ENCODE measurements around the gene RNF6.

GRCh38 chr13:26270707-26271106 is 48.6 kb upstream of the RNF6 start:
- TF ChIP-seq, protein P1, sequence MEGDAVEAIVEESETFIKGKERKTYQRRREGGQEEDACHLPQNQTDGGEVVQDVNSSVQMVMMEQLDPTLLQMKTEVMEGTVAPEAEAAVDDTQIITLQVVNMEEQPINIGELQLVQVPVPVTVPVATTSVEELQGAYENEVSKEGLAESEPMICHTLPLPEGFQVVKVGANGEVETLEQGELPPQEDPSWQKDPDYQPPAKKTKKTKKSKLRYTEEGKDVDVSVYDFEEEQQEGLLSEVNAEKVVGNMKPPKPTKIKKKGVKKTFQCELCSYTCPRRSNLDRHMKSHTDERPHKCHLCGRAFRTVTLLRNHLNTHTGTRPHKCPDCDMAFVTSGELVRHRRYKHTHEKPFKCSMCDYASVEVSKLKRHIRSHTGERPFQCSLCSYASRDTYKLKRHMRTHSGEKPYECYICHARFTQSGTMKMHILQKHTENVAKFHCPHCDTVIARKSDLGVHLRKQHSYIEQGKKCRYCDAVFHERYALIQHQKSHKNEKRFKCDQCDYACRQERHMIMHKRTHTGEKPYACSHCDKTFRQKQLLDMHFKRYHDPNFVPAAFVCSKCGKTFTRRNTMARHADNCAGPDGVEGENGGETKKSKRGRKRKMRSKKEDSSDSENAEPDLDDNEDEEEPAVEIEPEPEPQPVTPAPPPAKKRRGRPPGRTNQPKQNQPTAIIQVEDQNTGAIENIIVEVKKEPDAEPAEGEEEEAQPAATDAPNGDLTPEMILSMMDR (IDR thresholded peaks at IDR 0.05), result no peak
- no peak for TF ChIP-seq POLR2A (IDR thresholded peaks at IDR 0.05)

Measured in testis (tissue), 2 donors.